HepG2 (cell line): Measurements from ENCODE around the gene VAV2. TPM values are rescaled to one million over a fixed set of nuclear protein-coding genes. Genes with fewer than 3 reads are reported as not detected.

Experiments
- ATF1 ChIP-seq: IDR thresholded peaks from 2 replicates; pipeline ENCODE4 v1.6.1; 2016; ENCODE audit warnings: mild to moderate bottlenecking, control low read depth
- ELF3 ChIP-seq: IDR thresholded peaks from 2 replicates; pipeline ENCODE4 v1.6.1; 2016; ENCODE audit warnings: missing genetic modification reagents, missing compliant biosample characterization
- MZF1 ChIP-seq: sonication (generic); formaldehyde crosslinking; IDR thresholded peaks from 2 replicates; pipeline ENCODE4 v1.8.1; 2023; ENCODE audit warnings: mild to moderate bottlenecking, missing genetic modification reagents, borderline replicate concordance
- NR2F6 ChIP-seq, 2 experiments: IDR thresholded peaks; 2 replicates each; pipeline ENCODE4 v1.6.1; 2016; ENCODE audit warnings: antibody characterized with exemption in 1 of 2, mild to moderate bottlenecking in 1 of 2
- PATZ1 ChIP-seq: sonication (generic); formaldehyde crosslinking; IDR thresholded peaks from 2 replicates; pipeline ENCODE4 v1.4.0; 2020; ENCODE audit warnings: missing genetic modification reagents
- PHF21A ChIP-seq: sonication (generic); formaldehyde crosslinking; IDR thresholded peaks from 2 replicates; pipeline ENCODE4 v1.5.0; 2020; ENCODE audit warnings: mild to moderate bottlenecking, missing genetic modification reagents
- PHF5A ChIP-seq: IDR thresholded peaks from one replicate; pipeline ENCODE4 v1.6.1; 2018; ENCODE audit warnings: low read depth, missing genetic modification reagents; ENCODE audit not compliant: unreplicated experiment
- SOX6 ChIP-seq, 2 experiments: fragments of 450-650 bp in 1 of 2; sonication (generic) in 1 of 2; formaldehyde crosslinking in 1 of 2; IDR thresholded peaks; 2 replicates each; pipeline versions ENCODE4 v1.4.0 to v1.6.1; 2017 to 2020; ENCODE audit warnings: antibody characterized with exemption in 1 of 2, mild to moderate bottlenecking in 1 of 2, missing genetic modification reagents in 1 of 2
- YEATS2 ChIP-seq: sonication (generic); formaldehyde crosslinking; IDR thresholded peaks from 2 replicates; pipeline ENCODE4 v1.4.0; 2020; ENCODE audit warnings: missing genetic modification reagents, borderline replicate concordance
- ZFX ChIP-seq: sonication (generic); formaldehyde crosslinking; IDR thresholded peaks from 2 replicates; pipeline ENCODE4 v1.4.0; 2020; ENCODE audit warnings: mild to moderate bottlenecking, low read depth, missing genetic modification reagents, moderate library complexity
- ZNF276 ChIP-seq: sonication (generic); formaldehyde crosslinking; IDR thresholded peaks from 2 replicates; pipeline ENCODE4 v1.4.0; 2020; ENCODE audit warnings: mild to moderate bottlenecking, low read depth, missing genetic modification reagents
- ZNF34 ChIP-seq: sonication (generic); formaldehyde crosslinking; IDR thresholded peaks from 2 replicates; pipeline ENCODE4 v1.4.0; 2020; ENCODE audit warnings: mild to moderate bottlenecking, missing genetic modification reagents, borderline replicate concordance
- ZNF558 ChIP-seq: sonication (generic); formaldehyde crosslinking; IDR thresholded peaks from 2 replicates; pipeline ENCODE4 v1.9.0; 2022; ENCODE audit warnings: mild to moderate bottlenecking, missing genetic modification reagents, borderline replicate concordance
- ZNF616 ChIP-seq: sonication (generic); formaldehyde crosslinking; IDR thresholded peaks from 2 replicates; pipeline ENCODE4 v1.5.0; 2020; ENCODE audit warnings: low read depth, mild to moderate bottlenecking, missing genetic modification reagents
- ZNF703 ChIP-seq: sonication (generic); formaldehyde crosslinking; IDR thresholded peaks from 2 replicates; pipeline ENCODE4 v1.5.1; 2020; ENCODE audit warnings: missing genetic modification reagents, mild to moderate bottlenecking, moderate library complexity, borderline replicate concordance
- ZNF83 ChIP-seq: sonication (generic); formaldehyde crosslinking; IDR thresholded peaks from 2 replicates; pipeline ENCODE4 v1.4.0; 2020; ENCODE audit warnings: missing genetic modification reagents, mild to moderate bottlenecking, borderline replicate concordance
- ZNF879 ChIP-seq: sonication (generic); formaldehyde crosslinking; IDR thresholded peaks from 2 replicates; pipeline ENCODE4 v1.8.1; 2023; ENCODE audit warnings: missing genetic modification reagents
- ZSCAN30 ChIP-seq: sonication (generic); formaldehyde crosslinking; IDR thresholded peaks from 2 replicates; pipeline ENCODE4 v1.5.0; 2020; ENCODE audit warnings: mild to moderate bottlenecking, missing genetic modification reagents
- polyA plus RNA-seq, 8 experiments: library from polyadenylated mRNA; depleted of rRNA in 3 of 8; stranded (reverse) in 7 of 8; unstranded in 1 of 8; fragments of >200 nt; fragmentation: Illumina TruSeq in 4 of 8; extraction: Trizol in 4 of 8; gene quantifications; 2 replicates each; pipeline versions ENCODE4 v1.2.1 to v1.2.3, GENCODE V29; 2011 to 2016; ENCODE audit warnings: low read depth in 4 of 8, missing spikeins in 1 of 8, mixed read lengths in 1 of 8; ENCODE audit not compliant: insufficient read depth in 1 of 8
- total RNA-seq, 5 experiments: library from RNA; depleted of rRNA; stranded (reverse); fragments of >200 nt; fragmentation: Illumina TruSeq; extraction: Trizol; gene quantifications; 2 replicates each; pipeline ENCODE4 v1.2.3, GENCODE V29; 2016; ENCODE audit warnings: low read depth in 1 of 5
- TF ChIP-seq, protein P1 (sequence below): IDR thresholded peaks from 2 replicates; pipeline ENCODE4 v1.6.1; 2018; ENCODE audit warnings: missing genetic modification reagents, mild to moderate bottlenecking, missing compliant biosample characterization
- TF ChIP-seq, protein P2 (sequence below): sonication (generic); formaldehyde crosslinking; IDR thresholded peaks from 2 replicates; pipeline ENCODE4 v1.8.1; 2023; ENCODE audit warnings: mild to moderate bottlenecking, inconsistent platforms, moderate library complexity, missing genetic modification reagents, borderline replicate concordance
- TF ChIP-seq, protein P3 (sequence below): sonication (generic); formaldehyde crosslinking; conservative IDR thresholded peaks from 2 replicates; pipeline ENCODE4 v1.5.0; 2020; ENCODE audit warnings: missing genetic modification reagents

The VAV2 gene
- total and polyA plus RNA-seq, 2 of the 13 experiments (the other 11 are each of a cell fraction or from before 2014, with no cell fraction given) = 22.5 to 22.9 TPM

DNA sequence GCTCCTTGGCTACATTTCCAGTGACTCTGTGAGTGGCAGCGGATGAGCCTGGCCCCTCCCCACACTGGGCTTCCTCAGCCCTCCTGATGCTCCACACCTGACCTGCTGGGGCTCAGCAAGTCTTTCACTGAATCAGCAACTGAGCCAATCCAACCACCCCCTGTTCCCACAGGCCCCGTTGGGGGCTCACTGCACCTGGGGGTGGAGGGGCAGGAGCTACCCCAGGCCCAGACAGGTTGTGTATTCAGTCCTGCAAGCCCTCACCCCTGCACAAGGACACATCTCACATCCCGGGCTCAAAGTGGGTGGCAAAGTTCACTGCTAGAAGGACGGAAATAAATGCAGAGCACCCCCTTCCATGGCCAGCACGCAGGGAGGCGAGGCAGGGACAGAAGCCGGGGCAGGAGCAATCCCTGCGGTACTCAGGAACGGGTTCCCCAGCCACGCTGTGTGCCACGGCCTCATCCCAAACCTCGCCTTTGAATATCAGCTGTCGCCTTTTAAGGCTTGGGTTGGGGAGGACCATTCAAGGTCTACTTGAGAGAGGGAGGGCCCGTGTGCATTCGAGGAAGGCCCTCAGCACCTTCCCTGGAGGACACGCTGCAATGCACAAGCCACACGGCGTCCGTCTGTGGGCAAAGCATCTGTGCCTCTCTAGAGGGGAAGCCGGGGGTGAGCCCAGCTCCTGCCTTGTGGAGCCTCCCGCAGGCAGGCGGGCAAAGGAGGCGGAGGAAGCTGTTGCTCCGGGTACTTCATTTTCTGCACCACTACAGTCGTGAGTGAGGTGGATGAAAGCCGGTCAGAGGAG is 179.0 kb downstream of the VAV2 start (continued):
- TF ChIP-seq, protein P1, sequence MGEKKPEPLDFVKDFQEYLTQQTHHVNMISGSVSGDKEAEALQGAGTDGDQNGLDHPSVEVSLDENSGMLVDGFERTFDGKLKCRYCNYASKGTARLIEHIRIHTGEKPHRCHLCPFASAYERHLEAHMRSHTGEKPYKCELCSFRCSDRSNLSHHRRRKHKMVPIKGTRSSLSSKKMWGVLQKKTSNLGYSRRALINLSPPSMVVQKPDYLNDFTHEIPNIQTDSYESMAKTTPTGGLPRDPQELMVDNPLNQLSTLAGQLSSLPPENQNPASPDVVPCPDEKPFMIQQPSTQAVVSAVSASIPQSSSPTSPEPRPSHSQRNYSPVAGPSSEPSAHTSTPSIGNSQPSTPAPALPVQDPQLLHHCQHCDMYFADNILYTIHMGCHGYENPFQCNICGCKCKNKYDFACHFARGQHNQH (CRISPR knock-in tag) = 0 out of 2 replicates have a peak, but pooled peaks have one; percentile 38
- TF ChIP-seq PHF21A (CRISPR knock-in tag) (peak; percentile 37; the same call in 1 of the 2 replicates), PATZ1 (peak; percentile 80; the same call in 1 of the 2 replicates), ZNF558 (CRISPR knock-in tag) (no peak), ZNF83 (CRISPR knock-in tag) (no peak), SOX6 (IDR thresholded peaks at IDR 0.05) (no peak), SOX6 (CRISPR knock-in tag; IDR thresholded peaks at IDR 0.05) (peak; percentile 41; the same call in 1 of the 2 replicates), ZNF879 (CRISPR knock-in tag) (no peak), ZNF616 (CRISPR knock-in tag) (no peak), ZFX (CRISPR knock-in tag) (peak; percentile 49), NR2F6 (IDR thresholded peaks at IDR 0.05) (no peak), NR2F6 (CRISPR knock-in tag; IDR thresholded peaks at IDR 0.05) (no peak; the same call in 1 of the 2 replicates), ZNF276 (CRISPR knock-in tag) (no peak), ELF3 (no peak), PHF5A (CRISPR knock-in tag) (no peak), ATF1 (no peak), ZNF34 (CRISPR knock-in tag) (0 out of 2 replicates have a peak, but pooled peaks have one; percentile 47), ZNF703 (CRISPR knock-in tag) (no peak), YEATS2 (no peak), MZF1 (CRISPR knock-in tag) (no peak), ZSCAN30 (no peak)
- TF ChIP-seq, protein P2, sequence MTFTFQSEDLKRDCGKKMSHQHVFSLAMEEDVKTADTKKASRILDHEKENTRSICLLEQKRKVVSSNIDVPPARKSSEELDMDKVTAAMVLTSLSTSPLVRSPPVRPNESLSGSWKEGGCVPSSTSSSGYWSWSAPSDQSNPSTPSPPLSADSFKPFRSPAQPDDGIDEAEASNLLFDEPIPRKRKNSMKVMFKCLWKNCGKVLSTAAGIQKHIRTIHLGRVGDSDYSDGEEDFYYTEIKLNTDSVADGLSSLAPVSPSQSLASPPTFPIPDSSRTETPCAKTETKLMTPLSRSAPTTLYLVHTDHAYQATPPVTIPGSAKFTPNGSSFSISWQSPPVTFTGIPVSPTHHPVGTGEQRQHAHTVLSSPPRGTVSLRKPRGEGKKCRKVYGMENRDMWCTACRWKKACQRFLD (CRISPR knock-in tag) = no peak
- TF ChIP-seq, protein P3, sequence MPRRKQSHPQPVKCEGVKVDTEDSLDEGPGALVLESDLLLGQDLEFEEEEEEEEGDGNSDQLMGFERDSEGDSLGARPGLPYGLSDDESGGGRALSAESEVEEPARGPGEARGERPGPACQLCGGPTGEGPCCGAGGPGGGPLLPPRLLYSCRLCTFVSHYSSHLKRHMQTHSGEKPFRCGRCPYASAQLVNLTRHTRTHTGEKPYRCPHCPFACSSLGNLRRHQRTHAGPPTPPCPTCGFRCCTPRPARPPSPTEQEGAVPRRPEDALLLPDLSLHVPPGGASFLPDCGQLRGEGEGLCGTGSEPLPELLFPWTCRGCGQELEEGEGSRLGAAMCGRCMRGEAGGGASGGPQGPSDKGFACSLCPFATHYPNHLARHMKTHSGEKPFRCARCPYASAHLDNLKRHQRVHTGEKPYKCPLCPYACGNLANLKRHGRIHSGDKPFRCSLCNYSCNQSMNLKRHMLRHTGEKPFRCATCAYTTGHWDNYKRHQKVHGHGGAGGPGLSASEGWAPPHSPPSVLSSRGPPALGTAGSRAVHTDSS (CRISPR knock-in tag) = no peak
